M059J (cell line): ENCODE measurements around the gene ZNF772. TPM values are rescaled to one million over a fixed set of nuclear protein-coding genes. Genes with fewer than 3 reads are reported as not detected.
"Not testable (repeated sequence)": the region's sequence is repeated elsewhere in the genome, so short reads cannot be mapped to it uniquely, and the experiment has no call there.

Experiments used
- DNase-seq: peaks from one replicate; pipeline ENCODE4 v3.0.0-alpha.2; 2012; ENCODE audit warnings: low read depth
- total RNA-seq: library from RNA; depleted of rRNA; stranded (reverse); fragments of >200 nt; shearing (Covaris generic); gene quantifications from 2 replicates; pipeline ENCODE4 v1.2.3, GENCODE V29; 2014; rRNA removed

The ZNF772 gene
- 14.9 and 15.1 TPM in 2 replicates for total RNA-seq

DNA sequence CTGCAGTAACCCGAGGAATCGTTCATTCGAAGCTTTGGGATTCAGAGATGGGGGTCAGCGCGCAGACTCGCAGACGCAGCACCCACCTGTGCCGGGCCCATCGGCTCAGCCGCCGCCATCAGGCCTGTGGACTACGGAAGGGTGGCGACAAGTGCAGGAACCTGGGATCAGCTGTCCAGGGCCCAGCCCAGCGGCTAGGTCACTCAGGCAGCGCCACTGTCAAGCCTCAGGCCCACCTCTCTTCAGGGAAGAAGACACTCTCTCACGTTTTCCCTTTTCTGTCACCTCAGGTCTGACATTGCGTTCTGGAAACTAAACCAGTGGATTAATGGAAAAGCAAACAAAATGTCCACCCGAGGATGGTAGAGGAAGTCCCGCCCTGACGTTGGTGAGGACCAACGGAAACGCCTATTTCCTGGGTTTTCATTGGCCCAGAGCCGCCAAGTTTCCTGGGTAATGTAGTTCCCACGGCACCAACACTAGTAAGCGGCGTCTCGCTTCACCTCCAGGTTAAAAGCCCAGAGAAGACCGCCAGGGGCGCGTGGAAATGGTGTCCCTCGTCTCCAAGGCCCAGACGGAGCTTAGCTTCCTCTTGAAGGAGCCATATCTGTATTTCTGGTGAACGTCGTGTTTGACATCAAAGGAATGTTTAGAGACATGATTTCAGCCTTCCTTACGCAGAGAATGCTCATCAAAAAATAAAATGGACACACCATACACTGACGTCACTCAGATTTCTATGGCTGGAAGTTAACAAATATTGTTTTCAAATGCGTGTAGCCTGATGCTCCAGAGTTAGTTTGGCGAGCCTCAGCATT is at the start of gene ZNF772:
ZNF772 (minus strand) TSS at position 376 of the 818 bp plus-strand sequence; CDS start at position 119, 257 bp downstream.
- DNase-seq, result peak; percentile 96

DNA sequence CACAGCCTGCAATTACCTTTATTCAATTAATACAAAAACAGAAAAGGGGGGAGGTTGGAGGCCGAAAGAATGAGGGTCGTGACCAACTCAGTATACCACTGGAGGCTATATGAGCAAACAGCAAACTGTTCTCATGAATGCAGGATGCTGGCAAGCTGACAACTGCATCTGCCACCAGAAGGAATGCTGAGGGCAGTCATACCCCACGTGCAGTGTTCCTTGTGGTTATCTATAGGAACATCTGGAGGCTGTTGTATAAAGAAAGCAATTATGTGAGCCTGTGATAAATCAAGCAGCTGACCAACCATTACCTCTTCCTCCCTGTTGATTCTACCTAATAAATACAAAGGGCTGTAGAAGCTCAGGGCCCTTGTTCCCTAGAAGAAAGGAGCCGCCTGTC is 40.7 kb upstream of the ZNF772 start:
- DNase-seq, result not testable (repeated sequence)

DNA sequence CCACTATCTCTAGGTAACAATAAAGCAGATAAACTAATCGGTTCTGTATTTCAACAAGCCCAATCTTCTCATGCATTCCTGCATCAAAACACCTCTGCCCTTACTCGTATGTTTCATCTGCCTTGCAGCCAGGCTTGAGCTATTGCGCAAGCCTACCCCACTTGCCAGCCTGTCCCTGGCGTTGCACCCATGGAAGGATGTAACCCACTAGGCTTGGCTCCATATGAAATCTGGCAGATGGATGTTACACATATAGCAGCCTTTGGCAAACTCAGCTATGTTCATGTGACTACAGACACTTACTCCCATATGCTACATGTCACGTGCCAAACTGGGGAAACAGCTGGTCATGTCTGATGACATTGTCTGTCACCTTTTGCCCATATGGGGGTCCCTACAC is 37.9 kb upstream of the ZNF772 start:
- DNase-seq, result no peak

DNA sequence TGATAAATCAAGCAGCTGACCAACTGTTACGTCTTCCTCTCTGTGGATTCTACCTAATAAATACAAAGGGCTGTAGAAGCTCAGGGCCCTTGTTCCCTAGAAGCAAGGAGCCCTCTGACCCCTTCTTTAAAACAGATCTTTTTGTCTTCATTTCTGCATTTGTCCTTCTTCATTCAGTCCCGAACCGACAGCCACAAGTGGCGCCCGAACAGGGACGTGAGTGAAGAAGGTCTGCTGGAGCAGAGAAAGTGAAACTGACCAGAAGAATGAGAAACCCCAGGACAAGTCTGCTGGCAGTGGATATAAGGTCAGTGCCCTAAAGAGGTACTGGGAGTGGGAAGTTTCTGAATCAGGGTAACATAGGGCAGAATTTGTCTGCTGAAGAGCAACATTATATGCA is 35.5 kb upstream of the ZNF772 start:
- peak; percentile 29 for DNase-seq

DNA sequence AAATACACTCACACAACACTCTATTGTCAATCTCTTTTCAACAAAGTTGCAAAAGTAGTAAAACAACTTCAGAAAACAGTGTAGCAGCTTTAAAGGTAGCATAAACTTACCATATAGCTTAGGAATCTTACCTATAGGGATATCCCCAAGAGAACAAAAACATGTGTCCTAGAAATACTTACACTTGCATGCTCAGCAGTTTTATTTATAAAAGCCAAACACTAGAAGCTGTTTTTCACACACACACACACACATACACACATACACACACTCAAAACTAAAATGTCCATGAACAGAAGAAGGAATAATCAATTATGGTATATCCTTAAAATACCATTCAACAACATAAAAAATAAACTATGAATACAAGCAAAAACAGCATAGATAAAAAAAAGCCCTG is 34.1 kb upstream of the ZNF772 start:
- no peak for DNase-seq

- DNase-seq, result no peak
Observed at GRCh38 chr19:57506163-57506562, 28.8 kb upstream of the ZNF772 start.

GRCh38 chr19:57500400-57500799 is 23.0 kb upstream of the ZNF772 start:
- DNase-seq, result peak; percentile 28

DNA sequence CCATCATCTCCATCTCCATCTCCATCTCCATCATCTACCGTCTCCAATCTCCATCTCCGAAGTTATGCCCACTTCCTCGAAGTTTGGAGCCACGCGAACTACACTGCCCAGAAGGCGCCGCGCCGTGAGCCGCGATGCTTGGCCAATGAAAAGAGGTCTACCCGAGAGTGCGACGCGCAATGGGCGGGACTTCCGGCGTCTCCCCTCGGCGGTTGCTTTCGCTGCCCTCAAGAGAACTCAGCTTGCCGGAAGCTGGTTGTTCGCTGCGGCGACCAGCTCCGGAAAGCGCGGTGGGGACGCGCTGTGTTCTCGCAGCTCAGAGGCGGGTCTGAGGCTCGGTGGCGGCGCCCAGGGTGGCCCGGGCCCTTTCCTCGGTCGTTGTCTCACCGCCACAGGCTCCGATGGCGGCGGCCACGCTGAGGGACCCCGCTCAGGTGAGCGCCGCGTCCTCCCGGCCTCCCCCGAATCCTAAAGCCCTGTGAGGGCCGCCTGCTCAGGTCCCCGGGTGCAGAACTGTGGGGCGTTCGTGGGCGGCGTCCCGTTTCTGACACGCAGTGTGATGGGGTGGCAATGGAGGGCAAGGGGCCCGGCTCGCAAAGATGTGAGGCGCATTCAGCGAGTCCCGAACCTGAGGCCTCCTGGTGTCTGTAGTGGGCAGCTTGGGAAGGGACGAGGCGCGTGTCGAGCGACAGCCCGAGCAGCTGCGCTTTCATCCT is 22.5 kb upstream of the ZNF772 start, which contains the start of gene ZNF773:
ZNF773 (plus strand) TSS at position 259 of the 716 bp plus-strand sequence; CDS start at position 402, 143 bp downstream.
- peak; percentile 94 for DNase-seq

- not testable (repeated sequence) for DNase-seq
Observed at GRCh38 chr19:57499332-57499679, 21.9 kb upstream of the ZNF772 start.

- peak; percentile 12 for DNase-seq
Observed at GRCh38 chr19:57488299-57488644, 10.9 kb upstream of the ZNF772 start.

DNA sequence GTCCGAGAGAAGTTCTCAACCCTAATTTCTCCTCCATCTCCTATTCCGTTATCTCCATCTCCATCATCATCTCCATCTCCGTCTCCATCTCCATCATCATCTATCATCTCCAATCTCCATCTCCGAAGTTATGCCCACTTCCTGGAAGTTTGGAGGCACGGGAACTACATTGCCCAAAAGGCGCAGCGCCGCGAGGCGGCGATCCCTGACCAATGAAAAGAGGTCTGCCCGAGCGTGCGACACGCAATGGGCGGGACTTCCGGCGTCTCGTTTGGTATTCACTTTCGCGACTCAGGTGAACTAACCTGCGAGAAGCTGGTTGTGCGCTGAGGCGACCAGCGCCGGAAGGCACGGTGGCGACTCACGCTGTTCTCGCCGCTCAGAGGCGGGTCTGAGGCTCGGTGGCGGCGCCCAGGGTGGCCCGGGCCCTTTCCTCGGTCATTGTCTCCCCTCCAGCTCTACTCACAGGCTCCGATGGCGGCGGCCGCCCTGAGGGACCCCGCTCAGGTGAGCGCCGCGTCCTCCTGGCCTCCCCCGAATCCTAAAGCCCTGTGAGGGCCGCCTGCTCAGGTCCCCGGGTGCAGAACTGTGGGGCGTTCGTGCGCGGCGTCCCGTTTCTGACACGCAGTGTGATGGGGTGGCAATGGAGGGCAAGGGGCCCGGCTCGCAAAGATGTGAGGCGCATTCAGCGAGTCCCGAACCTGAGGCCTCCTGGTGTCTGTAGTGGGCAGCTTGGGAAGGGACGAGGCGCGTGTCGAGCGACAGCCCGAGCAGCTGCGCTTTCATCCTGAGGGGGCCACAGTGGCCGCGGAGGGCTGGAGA is 10.3 kb upstream of the ZNF772 start, which contains the start of gene ZNF419:
ZNF419 (plus strand) TSS at position 274 of the 822 bp plus-strand sequence; CDS start at position 475, 201 bp downstream.
- DNase-seq, result peak; percentile 89

GRCh38 chr19:57473646-57474045 is 3.7 kb downstream of the ZNF772 start:
- peak; percentile 25 for DNase-seq

GRCh38 chr19:57466489-57466888 is 10.9 kb downstream of the ZNF772 start:
- no peak for DNase-seq

DNA sequence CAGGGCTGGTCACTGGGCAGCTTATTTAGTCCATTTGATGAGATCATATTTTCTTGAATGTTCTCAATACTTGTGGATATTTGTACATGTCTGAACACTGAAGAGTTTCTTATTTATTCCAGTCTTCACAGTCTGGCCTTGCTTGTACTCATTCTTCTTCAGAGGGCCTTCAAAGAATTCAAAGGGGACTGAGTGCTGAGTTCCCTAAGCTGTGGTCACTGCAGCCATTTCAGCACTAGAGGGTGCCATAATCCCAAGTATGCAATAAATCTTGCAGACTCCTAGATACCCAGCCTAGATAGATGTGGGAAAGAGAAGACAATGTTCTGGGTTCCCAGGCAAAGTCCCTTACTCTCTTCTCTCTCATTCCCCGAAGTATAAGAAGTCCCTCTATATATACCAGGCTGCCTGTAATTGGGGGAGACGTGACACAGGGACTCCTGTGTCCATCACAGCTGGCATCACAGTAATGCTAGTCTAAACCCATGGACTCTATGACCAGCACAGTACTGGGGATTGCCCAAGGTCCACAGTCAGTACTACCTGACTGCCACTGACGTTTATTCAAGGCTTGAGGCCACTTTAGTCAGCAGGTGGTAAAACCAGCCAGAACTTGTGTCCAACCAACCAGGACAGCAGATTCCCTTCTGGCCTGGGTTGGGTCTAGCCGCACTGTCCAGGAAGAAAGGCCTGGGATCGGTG is 11.5 kb downstream of the ZNF772 start:
- DNase-seq, result peak; percentile 24

DNA sequence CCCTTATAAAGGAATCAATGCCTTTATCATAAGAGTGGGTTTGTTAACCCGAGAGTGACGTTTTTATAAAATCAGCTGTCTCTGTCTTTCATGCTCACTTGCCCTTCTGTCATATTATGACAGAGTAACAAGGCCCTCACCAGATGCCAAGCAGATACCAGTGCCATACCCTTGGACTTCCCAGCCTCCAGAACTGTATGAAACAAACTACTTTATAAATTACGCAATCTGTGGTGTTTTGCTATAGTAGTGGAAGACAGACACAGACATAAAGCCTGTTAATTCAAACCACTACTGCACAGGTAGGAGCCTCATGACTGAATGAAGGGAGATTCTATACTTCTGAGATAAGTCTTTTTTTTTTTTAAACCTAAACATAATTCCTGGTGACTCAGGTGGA is 25.1 kb downstream of the ZNF772 start:
- no peak for DNase-seq

DNA sequence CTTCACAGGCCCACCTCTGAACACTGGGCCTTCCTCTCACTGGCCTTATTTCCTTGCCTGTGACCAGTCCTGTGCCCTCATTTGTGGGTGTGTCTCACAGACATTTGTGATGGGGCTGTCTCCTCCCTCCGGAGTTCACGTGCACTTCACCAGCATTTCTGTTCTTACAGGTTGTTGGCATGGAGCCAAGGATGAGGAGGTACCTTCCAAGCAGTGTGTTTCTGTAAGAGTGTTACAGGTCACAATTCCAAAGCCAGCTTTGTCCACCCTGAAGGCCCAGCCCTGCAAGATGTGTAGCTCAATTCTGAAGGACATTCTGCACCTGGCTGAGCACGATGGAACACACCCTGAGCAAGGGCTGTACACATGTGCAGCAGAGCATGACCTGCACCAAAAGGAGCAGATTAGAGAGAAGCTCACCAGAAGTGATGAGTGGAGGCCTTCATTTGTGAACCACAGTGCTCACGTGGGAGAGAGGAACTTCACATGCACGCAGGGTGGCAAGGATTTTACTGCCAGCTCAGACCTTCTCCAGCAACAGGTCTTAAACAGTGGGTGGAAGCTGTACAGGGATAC is 34.2 kb downstream of the ZNF772 start:
- DNase-seq, result no peak

DNA sequence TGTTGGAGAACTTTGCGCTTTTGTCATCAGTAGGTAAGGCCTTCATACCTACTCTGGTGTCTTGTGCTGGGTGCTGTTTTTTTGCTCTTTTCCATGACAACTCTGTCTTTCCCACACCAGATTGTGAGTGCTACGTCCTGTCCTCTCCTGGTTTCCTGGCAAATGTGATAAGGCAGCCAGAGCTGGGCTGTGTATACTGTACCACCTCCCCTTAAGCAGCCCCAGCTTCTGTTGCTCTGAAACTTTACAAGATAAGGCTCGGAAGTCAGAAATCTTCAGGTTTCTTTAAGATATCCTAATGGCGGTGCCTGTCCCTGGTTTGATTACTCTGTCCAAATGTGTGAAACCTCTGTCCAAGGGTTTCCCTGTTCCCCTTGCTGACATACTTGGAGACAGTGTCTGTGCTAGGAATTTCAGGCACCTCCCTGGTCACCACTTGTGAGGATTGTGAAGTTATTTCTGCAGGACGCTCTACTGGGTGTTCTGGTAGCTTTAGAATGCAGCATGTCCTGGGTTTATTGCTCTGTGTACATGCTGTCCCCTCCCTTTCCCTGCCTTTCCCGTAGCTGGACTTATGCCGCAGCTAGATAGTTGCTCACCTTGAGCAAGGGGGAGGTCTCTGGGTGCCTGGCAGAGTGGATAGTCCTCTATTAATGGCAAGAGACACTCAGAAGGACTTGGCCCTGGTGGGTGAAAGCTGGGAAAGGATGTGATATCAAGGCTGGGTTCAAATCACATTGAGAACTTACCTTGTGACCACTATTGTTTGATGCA is 35.2 kb downstream of the ZNF772 start:
- DNase-seq, result no peak

- DNase-seq, result no peak
Observed at GRCh38 chr19:57438925-57439324, 38.4 kb downstream of the ZNF772 start.

GRCh38 chr19:57437931-57438330 is 39.4 kb downstream of the ZNF772 start:
- no peak for DNase-seq

- DNase-seq, result no peak
Observed at GRCh38 chr19:57436417-57436816, 40.9 kb downstream of the ZNF772 start.
